Endodermal cell (in vitro differentiated cells): ENCODE data around the gene SFMBT2. TPM values are rescaled to one million over a fixed set of nuclear protein-coding genes. Genes with fewer than 3 reads are reported as not detected.

Source experiments
- DNase-seq: peaks from one replicate; pipeline ENCODE4 v3.0.0-alpha.2; 2017
- H3K27ac ChIP-seq: 2 replicates; pipeline ENCODE4 v1.5.1; 2013; ENCODE audit warnings: mild to moderate bottlenecking, low read depth, low read length, moderate library complexity
- H3K27me3 ChIP-seq: 2 replicates; pipeline ENCODE4 v1.6.1; 2013; ENCODE audit warnings: mild to moderate bottlenecking, low read length, moderate library complexity; ENCODE audit not compliant: insufficient read depth, control insufficient read depth, poor library complexity, severe bottlenecking
- H3K36me3 ChIP-seq: 2 replicates; pipeline ENCODE4 v1.7.0; 2013; ENCODE audit warnings: mild to moderate bottlenecking, low read length, moderate library complexity; ENCODE audit not compliant: control insufficient read depth, insufficient read depth
- H3K4me1 ChIP-seq: one replicate; pipeline ENCODE4 v1.7.0; 2013; ENCODE audit warnings: low read length; ENCODE audit not compliant: control insufficient read depth, insufficient read depth
- H3K4me3 ChIP-seq: 2 replicates; pipeline ENCODE4 v1.5.1; 2013; ENCODE audit warnings: mild to moderate bottlenecking, low read length, moderate library complexity
- H3K9ac ChIP-seq: 2 replicates; pipeline ENCODE4 v1.6.1; 2013; ENCODE audit warnings: mild to moderate bottlenecking, low read length, moderate library complexity; ENCODE audit not compliant: poor library complexity, severe bottlenecking; ENCODE audit errors: extremely low read depth
- H3K9me3 ChIP-seq: 2 replicates; pipeline ENCODE4 v1.6.1; 2013; ENCODE audit warnings: mild to moderate bottlenecking, low read length, moderate library complexity; ENCODE audit not compliant: control insufficient read depth
- H3K27ac Mint-ChIP-seq: 2 replicates; pipeline ENCODE4 v1.8.0; 2020; ENCODE audit warnings: mixed read lengths
- H3K27me3 Mint-ChIP-seq: 2 replicates; pipeline ENCODE4 v1.8.0; 2021; ENCODE audit warnings: mild to moderate bottlenecking, mixed read lengths; ENCODE audit not compliant: insufficient read depth
- H3K36me3 Mint-ChIP-seq: 2 replicates; pipeline ENCODE4 v1.8.0; 2020; ENCODE audit warnings: low read depth, mixed read lengths
- H3K4me1 Mint-ChIP-seq: 2 replicates; pipeline ENCODE4 v1.8.0; 2020; ENCODE audit warnings: mixed read lengths
- H3K4me3 Mint-ChIP-seq: 2 replicates; pipeline ENCODE4 v1.8.0; 2020; ENCODE audit warnings: mild to moderate bottlenecking, moderate library complexity, mixed read lengths
- H3K9me3 Mint-ChIP-seq: 2 replicates; pipeline ENCODE4 v1.8.0; 2020; ENCODE audit warnings: mild to moderate bottlenecking, mixed read lengths
- CTCF ChIP-seq: fragments of 200-600 bp; sonication (generic); conservative IDR thresholded peaks from 2 replicates; pipeline ENCODE4 v1.5.0; 2021; ENCODE audit warnings: antibody characterized with exemption, mild to moderate bottlenecking
- WGBS, 2 experiments: methylation state at CpG; one replicate each; pipeline versions ENCODE4 v1.1.5 to v1.1.7; 2013; ENCODE audit warnings: missing lambda C conversion rate in 2 of 2, mixed read lengths in 1 of 2; ENCODE audit not compliant: insufficient coverage in 1 of 2, insufficient read length in 1 of 2; 5-methylcytosine and 5-hydroxymethylcytosine counted together
- total RNA-seq, 2 donors: library from RNA; stranded (reverse); fragmentation: NEBNext Ultra II Directional in 1 of 2; extraction: Animal tissue kit (Norgen Biotek cat#: 25700) in 1 of 2; gene quantifications; 2 replicates in 1 of 2; 3 replicates in 1 of 2; pipeline ENCODE4 v1.2.1, GENCODE V29; 2021

Gene SFMBT2
- total RNA-seq, 2 donors from 2014 or later = 3.9 to 5.3 TPM

- H3K27ac Mint-ChIP-seq = no peak overlapping the region
- Histone ChIP-seq H3K9ac (no peak overlapping the region), H3K27me3 (no peaks in the 10 kb centered on the region), H3K4me3 (no peak overlapping the region), H3K36me3 (peaks cover 12% of the 10 kb centered on the region), H3K27ac (no peak overlapping the region), H3K9me3 (peaks cover 8% of the 10 kb centered on the region), H3K4me1 (no peaks in the 10 kb centered on the region)
- peaks cover 33% of the 10 kb centered on the region for H3K36me3 Mint-ChIP-seq
- H3K9me3 Mint-ChIP-seq = peaks cover 6% of the 10 kb centered on the region
- H3K4me1 Mint-ChIP-seq = no peaks in the 10 kb centered on the region
- H3K4me3 Mint-ChIP-seq = no peak overlapping the region
- WGBS, 2 experiments = 87 to 93% methylated on average over 4 to 6 of the region's 6 CpGs
- no peak for TF ChIP-seq CTCF
- no peak for DNase-seq
- H3K27me3 Mint-ChIP-seq = no peaks in the 10 kb centered on the region
Observed at GRCh38 chr10:7373039-7373438, 37.8 kb downstream of the SFMBT2 start.

DNA sequence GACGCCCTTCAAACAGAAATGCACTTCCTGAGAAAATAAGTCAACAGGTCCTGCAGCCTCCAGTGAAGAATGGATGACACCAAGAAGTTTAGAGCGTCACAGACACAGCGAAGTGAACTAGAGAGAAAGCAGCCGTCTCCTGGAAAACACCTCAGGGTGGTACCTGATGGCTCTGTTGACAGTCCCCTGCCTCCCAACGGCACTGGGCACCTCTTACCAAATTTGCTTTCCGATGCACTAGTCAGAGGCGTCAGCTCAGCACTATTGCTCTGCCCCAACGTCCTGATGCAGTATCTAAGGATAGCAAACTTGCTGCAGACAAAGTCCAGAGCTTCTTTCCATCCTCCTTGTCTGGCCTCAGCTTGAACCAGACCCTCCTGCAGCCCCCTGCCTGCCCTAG lies 38.3 kb downstream of the SFMBT2 start:
- H3K36me3 ChIP-seq = peaks cover 6% of the 10 kb centered on the region
- DNase-seq = no peak
- no peak overlapping the region for H3K27ac ChIP-seq
- H3K27me3 ChIP-seq = no peaks in the 10 kb centered on the region
- H3K36me3 Mint-ChIP-seq = peaks cover 31% of the 10 kb centered on the region
- TF ChIP-seq CTCF = no peak
- peaks cover 3% of the 10 kb centered on the region for H3K9me3 Mint-ChIP-seq
- H3K9me3 ChIP-seq = peaks cover 8% of the 10 kb centered on the region
- H3K4me1 ChIP-seq = no peaks in the 10 kb centered on the region
- H3K27ac Mint-ChIP-seq = no peak overlapping the region
- no peaks in the 10 kb centered on the region for H3K4me1 Mint-ChIP-seq
- H3K4me3 ChIP-seq = no peak overlapping the region
- 93 to 98% methylated on average over 8 of the region's 8 CpGs for WGBS, 2 experiments
- H3K4me3 Mint-ChIP-seq = no peak overlapping the region
- H3K9ac ChIP-seq = no peak overlapping the region
- no peaks in the 10 kb centered on the region for H3K27me3 Mint-ChIP-seq

DNA sequence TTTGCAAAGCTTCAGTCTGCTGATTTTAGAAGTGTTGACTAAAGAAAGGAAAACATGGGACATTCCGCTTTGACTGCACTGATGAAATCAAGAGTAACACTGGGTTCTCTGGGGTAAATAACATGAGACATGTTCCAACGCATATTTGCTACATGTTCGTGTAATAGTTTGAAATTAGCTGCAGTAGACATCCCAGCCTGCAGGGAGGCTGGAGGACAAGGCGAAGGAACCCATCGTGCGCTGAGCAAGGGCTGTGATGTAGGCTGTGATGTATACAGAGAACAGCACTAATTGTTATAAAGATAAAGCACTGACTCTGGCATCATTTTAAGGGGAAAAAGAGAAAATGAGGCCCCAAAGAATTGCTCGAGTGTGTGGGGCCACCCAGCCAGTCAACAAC lies 40.3 kb downstream of the SFMBT2 start:
- Mint-ChIP-seq H3K27ac (no peak overlapping the region), H3K4me3 (no peak overlapping the region), H3K36me3 (peaks cover 25% of the 10 kb centered on the region), H3K4me1 (no peaks in the 10 kb centered on the region), H3K27me3 (no peaks in the 10 kb centered on the region), H3K9me3 (no peaks in the 10 kb centered on the region)
- WGBS, 2 experiments = 95% methylated on average over 7 of the region's 7 CpGs
- H3K9ac ChIP-seq = no peak overlapping the region
- no peak overlapping the region for H3K27ac ChIP-seq
- H3K27me3 ChIP-seq = no peaks in the 10 kb centered on the region
- no peak for DNase-seq
- H3K4me1 ChIP-seq = no peaks in the 10 kb centered on the region
- H3K36me3 ChIP-seq = peaks cover 4% of the 10 kb centered on the region
- H3K4me3 ChIP-seq = no peak overlapping the region
- H3K9me3 ChIP-seq = peaks cover 8% of the 10 kb centered on the region
- TF ChIP-seq CTCF = no peak
